ENCODE data around the gene AGAP1.

The AGAP1 gene

GRCh38 chr2:235877275-235877802, 383.5 kb downstream of the AGAP1 start:
- no peak for DNase-seq (ENCODE audit: low read depth)

GRCh38 chr2:235879116-235879515, 385.3 kb downstream of the AGAP1 start:
- no peak for DNase-seq (ENCODE audit: low read depth)

GRCh38 chr2:235883675-235884074, 389.8 kb downstream of the AGAP1 start:
- no peak for DNase-seq (ENCODE audit: low read depth)

GRCh38 chr2:235889302-235889630, 395.4 kb downstream of the AGAP1 start:
- no peak for DNase-seq (ENCODE audit: low read depth)

- no peak for DNase-seq (ENCODE audit: low read depth)
These were observed 399.4 kb downstream of the AGAP1 start for GRCh38 chr2:235893129-235893698.

- DNase-seq (ENCODE audit: low read depth), result no peak
These were observed 401.0 kb downstream of the AGAP1 start for GRCh38 chr2:235894839-235895238.

GRCh38 chr2:235896061-235896460, 402.2 kb downstream of the AGAP1 start:
- no peak for DNase-seq (ENCODE audit: low read depth)

- DNase-seq (ENCODE audit: low read depth), result no peak
These were observed 404.1 kb downstream of the AGAP1 start for GRCh38 chr2:235897992-235898391.

- DNase-seq (ENCODE audit: low read depth), result no peak
These were observed 404.9 kb downstream of the AGAP1 start for GRCh38 chr2:235898766-235899165.

GRCh38 chr2:235900631-235901030, 406.8 kb downstream of the AGAP1 start:
- DNase-seq (ENCODE audit: low read depth), result no peak

GRCh38 chr2:235901243-235901642, 407.4 kb downstream of the AGAP1 start:
- DNase-seq (ENCODE audit: low read depth), result no peak

GRCh38 chr2:235903782-235904584, 410.1 kb downstream of the AGAP1 start:
- DNase-seq (ENCODE audit: low read depth), result no peak

GRCh38 chr2:235904585-235904931, 410.7 kb downstream of the AGAP1 start:
- no peak for DNase-seq (ENCODE audit: low read depth)

- DNase-seq (ENCODE audit: low read depth), result no peak
These were observed 415.0 kb downstream of the AGAP1 start for GRCh38 chr2:235908826-235909225.

- no peak for DNase-seq (ENCODE audit: low read depth)
These were observed 415.5 kb downstream of the AGAP1 start for GRCh38 chr2:235909358-235909757.

GRCh38 chr2:235910067-235910466, 416.2 kb downstream of the AGAP1 start:
- DNase-seq (ENCODE audit: low read depth), result no peak

- DNase-seq (ENCODE audit: low read depth), result no peak
These were observed 417.3 kb downstream of the AGAP1 start for GRCh38 chr2:235911125-235911524.

- no peak for DNase-seq (ENCODE audit: low read depth)
These were observed 417.9 kb downstream of the AGAP1 start for GRCh38 chr2:235911633-235912233.

GRCh38 chr2:235914756-235915155, 420.9 kb downstream of the AGAP1 start:
- no peak for DNase-seq (ENCODE audit: low read depth)

- DNase-seq (ENCODE audit: low read depth), result no peak
These were observed 423.7 kb downstream of the AGAP1 start for GRCh38 chr2:235917506-235917905.

- DNase-seq (ENCODE audit: low read depth), result no peak
These were observed 425.0 kb downstream of the AGAP1 start for GRCh38 chr2:235918876-235919275.

GRCh38 chr2:235920216-235920865, 426.5 kb downstream of the AGAP1 start:
- no peak for DNase-seq (ENCODE audit: low read depth)
